ENCODE measurements around the gene PERM1. TPM values are rescaled to one million over a fixed set of nuclear protein-coding genes. Genes with fewer than 3 reads are reported as not detected.
A peak's percentile ranks its signal among the peaks of the same experiment; 100 is the strongest.

Gene PERM1
- total and polyA plus RNA-seq, 9 of the 15 experiments (the other 6 are each of a cell fraction or from before 2014, with no cell fraction given) = not detected

DNA sequence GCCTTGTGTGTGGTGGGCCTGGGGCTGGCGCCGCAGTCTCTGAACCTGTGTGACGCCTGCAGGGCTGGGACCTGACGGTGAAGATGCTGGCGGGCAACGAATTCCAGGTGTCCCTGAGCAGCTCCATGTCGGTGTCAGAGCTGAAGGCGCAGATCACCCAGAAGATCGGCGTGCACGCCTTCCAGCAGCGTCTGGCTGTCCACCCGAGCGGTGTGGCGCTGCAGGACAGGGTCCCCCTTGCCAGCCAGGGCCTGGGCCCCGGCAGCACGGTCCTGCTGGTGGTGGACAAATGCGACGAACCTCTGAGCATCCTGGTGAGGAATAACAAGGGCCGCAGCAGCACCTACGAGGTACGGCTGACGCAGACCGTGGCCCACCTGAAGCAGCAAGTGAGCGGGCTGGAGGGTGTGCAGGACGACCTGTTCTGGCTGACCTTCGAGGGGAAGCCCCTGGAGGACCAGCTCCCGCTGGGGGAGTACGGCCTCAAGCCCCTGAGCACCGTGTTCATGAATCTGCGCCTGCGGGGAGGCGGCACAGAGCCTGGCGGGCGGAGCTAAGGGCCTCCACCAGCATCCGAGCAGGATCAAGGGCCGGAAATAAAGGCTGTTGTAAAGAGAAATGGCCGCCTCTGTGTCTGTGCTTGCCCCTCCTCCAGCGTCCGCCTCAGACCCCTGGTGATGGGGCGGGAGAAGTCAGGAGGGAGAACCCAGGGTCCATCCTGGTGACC is 32.2 kb upstream of the PERM1 start:
- Histone ChIP-seq H3K9me1 (ENCODE audit: control insufficient read depth, insufficient read depth, low read length) (no peaks in the 10 kb centered on the region), H4K20me1 (replicated peaks; ENCODE audit: control insufficient read depth, insufficient read depth, low read length) (no peaks in the 10 kb centered on the region), H3K27ac (ENCODE audit: extremely low read depth, low read depth, low read length) (peak overlapping the region; percentile 83), H2AFZ (ENCODE audit: low read depth, low read length) (peak overlapping the region; percentile 96), H3K36me3 (ENCODE audit: control insufficient read depth, insufficient read depth, low read length) (no peaks in the 10 kb centered on the region), H3K9ac (ENCODE audit: insufficient read depth in 1 of 2, low read depth in 2 of 2, low read length in 2 of 2) (peak overlapping the region; percentile 70 to 95), H3K4me3 (peak overlapping the region; percentile 50), H3K27me3 (ENCODE audit: control insufficient read depth in 2 of 2, insufficient read depth in 2 of 2, low read length in 2 of 2) (no peaks in the 10 kb centered on the region), H3K4me2 (ENCODE audit: insufficient read depth, low read length) (peak overlapping the region; percentile 96), H3K79me2 (ENCODE audit: control insufficient read depth, insufficient read depth, low read length) (no peaks in the 10 kb centered on the region), H3K9me3 (replicated peaks; ENCODE audit: control insufficient read depth, insufficient read depth, low read depth, low read length) (no peaks in the 10 kb centered on the region), H3K4me1 (replicated peaks in 1 of 2; ENCODE audit: control insufficient read depth in 2 of 2, insufficient read depth in 2 of 2, low read length in 2 of 2) (peaks cover 12 to 37% of the 10 kb centered on the region in 2 experiments)
- ATAC-seq = peak; percentile 57
- CTCF ChIA-PET (ENCODE audit: low intra/inter-chr PET ratio) = no interaction called here
- intact Hi-C loops (cut with micrococcal nuclease) (no loop called here), in situ Hi-C loops (cut with MboI) (no loop called here)
- no peak for DNase-seq (ENCODE audit: extremely low read depth in 1 of 4, low spot score in 3 of 4)
- FAIRE-seq = no peak
- no TSS peak for BruUV-seq (replicated peaks)
- POLR2A ChIA-PET = interaction anchor here (0.5 to 2.3 kb wide), 9 partner anchors 8 to 722 kb away, joined by 3 to 16 read pairs (median 4); no protein-coding TSS in a partner anchor
- 56% methylated on average over 40 of the region's 41 CpGs for WGBS (ENCODE audit: insufficient coverage, low coverage, missing lambda C conversion rate)
- TF ChIP-seq ZNF57 (CRISPR knock-in tag; IDR thresholded peaks at IDR 0.05) = peak; percentile 64; the same call in 1 of the 2 replicates
- peak; percentile 24 for TF ChIP-seq FIP1L1 (IDR thresholded peaks at IDR 0.05; ENCODE audit: low read depth, low read length, poor library complexity, severe bottlenecking)
- TF ChIP-seq, protein P1, sequence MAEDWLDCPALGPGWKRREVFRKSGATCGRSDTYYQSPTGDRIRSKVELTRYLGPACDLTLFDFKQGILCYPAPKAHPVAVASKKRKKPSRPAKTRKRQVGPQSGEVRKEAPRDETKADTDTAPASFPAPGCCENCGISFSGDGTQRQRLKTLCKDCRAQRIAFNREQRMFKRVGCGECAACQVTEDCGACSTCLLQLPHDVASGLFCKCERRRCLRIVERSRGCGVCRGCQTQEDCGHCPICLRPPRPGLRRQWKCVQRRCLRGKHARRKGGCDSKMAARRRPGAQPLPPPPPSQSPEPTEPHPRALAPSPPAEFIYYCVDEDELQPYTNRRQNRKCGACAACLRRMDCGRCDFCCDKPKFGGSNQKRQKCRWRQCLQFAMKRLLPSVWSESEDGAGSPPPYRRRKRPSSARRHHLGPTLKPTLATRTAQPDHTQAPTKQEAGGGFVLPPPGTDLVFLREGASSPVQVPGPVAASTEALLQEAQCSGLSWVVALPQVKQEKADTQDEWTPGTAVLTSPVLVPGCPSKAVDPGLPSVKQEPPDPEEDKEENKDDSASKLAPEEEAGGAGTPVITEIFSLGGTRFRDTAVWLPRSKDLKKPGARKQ (CRISPR knock-in tag; IDR thresholded peaks at IDR 0.05) = peak; percentile 43; the same call in 1 of the 2 replicates
- no peak for TF ChIP-seq MTA2 (IDR thresholded peaks at IDR 0.05; ENCODE audit: low read depth)
- peak in 1 of 2 experiments; percentile 2 for TF ChIP-seq E2F6 (IDR thresholded peaks at IDR 0.05; ENCODE audit: borderline replicate concordance in 1 of 2, extremely low read depth in 1 of 2, insufficient read depth in 1 of 2, insufficient read length in 1 of 2, low read depth in 1 of 2, low read length in 1 of 2, poor library complexity in 1 of 2, severe bottlenecking in 1 of 2)
- peak; percentile 54 for TF ChIP-seq ZNF263 (CRISPR knock-in tag; IDR thresholded peaks at IDR 0.05; ENCODE audit: borderline replicate concordance)
- no peak for TF ChIP-seq ZBTB11 (CRISPR knock-in tag; IDR thresholded peaks at IDR 0.05)
- peak; percentile 51; the same call in 1 of the 2 replicates for TF ChIP-seq ZNF316 (IDR thresholded peaks at IDR 0.05)
- TF ChIP-seq ZNF696 (CRISPR knock-in tag; conservative IDR thresholded peaks at IDR 0.05) = 0 out of 2 replicates have a peak, but pooled peaks have one; percentile 24
- TF ChIP-seq CCNT2 (IDR thresholded peaks at IDR 0.05; ENCODE audit: borderline replicate concordance, extremely low read depth, insufficient read length, low read depth, low read length) = peak; percentile 28
- TF ChIP-seq PYGO2 (tag; IDR thresholded peaks at IDR 0.05) = no peak
- 0 out of 2 replicates have a peak, but pooled peaks have one; percentile 1 for TF ChIP-seq ATF1 (CRISPR knock-in tag; IDR thresholded peaks at IDR 0.05)
- no peak for TF ChIP-seq ATF1 (tag; IDR thresholded peaks at IDR 0.05)
- peak; percentile 44; the same call in 1 of the 2 replicates for TF ChIP-seq RBFOX2 (IDR thresholded peaks at IDR 0.05; ENCODE audit: low read depth, low read length)

Data from K562 (cell line).